Ovary (tissue), 3 donors: ENCODE data around the gene SLC41A3.

ENCODE experiments used
- CTCF ChIP-seq, 3 donors: fragments of 450-650 bp in 2 of 3; fragments of 200-600 bp in 1 of 3; IDR thresholded peaks; one replicate each; pipeline versions ENCODE4 v1.5.1 to v1.8.0; 2016 to 2022; ENCODE audit warnings: antibody characterized with exemption in 3 of 3, mild to moderate bottlenecking in 1 of 3
- POLR2A ChIP-seq: fragments of 450-650 bp; IDR thresholded peaks from one replicate; pipeline ENCODE4 v1.6.1; 2017; ENCODE audit warnings: antibody characterized with exemption, mild to moderate bottlenecking, moderate library complexity
- donor health status: DM: no; HTN: no; CAD: no.

GRCh38 chr3:126127904-126128303 lies 44.0 kb upstream of the SLC41A3 start:
- TF ChIP-seq CTCF (IDR thresholded peaks at IDR 0.05): no peak
- no peak for TF ChIP-seq POLR2A
